HG02759 (cell line): Measurements from ENCODE around the gene MMP1.

Experiments
- ATAC-seq: cut with Tn5 transposase; IDR thresholded peaks from one replicate; pipeline ENCODE4 v1.9.1; 2021; ENCODE audit warnings: mild to moderate bottlenecking, moderate library complexity; ENCODE audit not compliant: unreplicated experiment

The MMP1 gene

GRCh38 chr11:102807921-102808320 lies 10.0 kb upstream of the MMP1 start:
- ATAC-seq: peak; percentile 53

GRCh38 chr11:102806296-102806695 lies 8.3 kb upstream of the MMP1 start:
- ATAC-seq: no peak

- ATAC-seq: no peak
Measured at GRCh38 chr11:102802341-102802740, 4.4 kb upstream of the MMP1 start.

- ATAC-seq: no peak
Measured at GRCh38 chr11:102800767-102801166, 2.8 kb upstream of the MMP1 start.

GRCh38 chr11:102799681-102800340 lies 1.9 kb upstream of the MMP1 start:
- no peak for ATAC-seq

GRCh38 chr11:102794382-102794781 lies 3.6 kb downstream of the MMP1 start:
- ATAC-seq: peak; percentile 98

- peak; percentile 4 for ATAC-seq
Measured at GRCh38 chr11:102793677-102794290, 4.2 kb downstream of the MMP1 start.

- ATAC-seq: no peak
Measured at GRCh38 chr11:102792604-102793003, 5.4 kb downstream of the MMP1 start.

- no peak for ATAC-seq
Measured at GRCh38 chr11:102791271-102792036, 6.5 kb downstream of the MMP1 start.

GRCh38 chr11:102788334-102788995 lies 9.5 kb downstream of the MMP1 start:
- no peak for ATAC-seq

GRCh38 chr11:102784380-102784779 lies 13.6 kb downstream of the MMP1 start:
- ATAC-seq: no peak

GRCh38 chr11:102783720-102784119 lies 14.2 kb downstream of the MMP1 start:
- ATAC-seq: no peak

GRCh38 chr11:102783016-102783415 lies 14.9 kb downstream of the MMP1 start:
- no peak for ATAC-seq

- ATAC-seq: no peak
Measured at GRCh38 chr11:102781676-102782075, 16.3 kb downstream of the MMP1 start.

- no peak for ATAC-seq
Measured at GRCh38 chr11:102780491-102780918, 17.5 kb downstream of the MMP1 start, which contains the start of gene MMP10. Gene MMP10 (minus strand): TSS chr11:102780628. CDS start chr11:102780591, 37 bp downstream.

GRCh38 chr11:102776454-102776853 lies 21.5 kb downstream of the MMP1 start:
- no peak for ATAC-seq

GRCh38 chr11:102773386-102773785 lies 24.6 kb downstream of the MMP1 start:
- no peak for ATAC-seq

- ATAC-seq: no peak
Measured at GRCh38 chr11:102771351-102771750, 26.6 kb downstream of the MMP1 start.

GRCh38 chr11:102770191-102770590 lies 27.8 kb downstream of the MMP1 start:
- ATAC-seq: no peak

GRCh38 chr11:102767800-102768199 lies 30.2 kb downstream of the MMP1 start:
- no peak for ATAC-seq

GRCh38 chr11:102763440-102763839 lies 34.5 kb downstream of the MMP1 start:
- no peak for ATAC-seq
